GM19328 (cell line): ENCODE results near the gene AFF2.
"Not testable (repeated sequence)": the region's sequence is repeated elsewhere in the genome, so short reads cannot be mapped to it uniquely, and the experiment has no call there.

Source experiments
- ATAC-seq: cut with Tn5 transposase; IDR thresholded peaks from one replicate; pipeline ENCODE4 v1.9.1; 2021; ENCODE audit warnings: mild to moderate bottlenecking, moderate library complexity; ENCODE audit not compliant: unreplicated experiment

AFF2 gene

DNA sequence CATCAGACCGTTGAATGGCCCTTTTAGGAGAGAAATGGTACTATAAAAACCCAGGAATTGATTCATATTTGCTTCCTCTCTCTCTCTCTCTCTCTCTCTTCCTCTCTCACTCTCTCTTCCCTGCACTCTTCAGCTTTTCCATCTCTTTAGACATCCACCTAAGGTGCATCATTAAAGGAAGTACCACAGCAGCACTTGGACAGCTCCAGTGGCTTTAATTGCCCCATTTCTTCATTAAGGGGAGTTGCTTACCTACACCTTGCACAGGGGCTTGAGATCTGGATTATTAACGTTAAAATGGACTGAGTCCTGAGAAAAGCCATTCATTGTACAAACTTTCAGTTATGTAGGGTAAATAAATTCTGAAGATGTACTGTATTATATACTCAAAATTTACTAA lies 323.6 kb downstream of the AFF2 start:
- ATAC-seq: no peak

DNA sequence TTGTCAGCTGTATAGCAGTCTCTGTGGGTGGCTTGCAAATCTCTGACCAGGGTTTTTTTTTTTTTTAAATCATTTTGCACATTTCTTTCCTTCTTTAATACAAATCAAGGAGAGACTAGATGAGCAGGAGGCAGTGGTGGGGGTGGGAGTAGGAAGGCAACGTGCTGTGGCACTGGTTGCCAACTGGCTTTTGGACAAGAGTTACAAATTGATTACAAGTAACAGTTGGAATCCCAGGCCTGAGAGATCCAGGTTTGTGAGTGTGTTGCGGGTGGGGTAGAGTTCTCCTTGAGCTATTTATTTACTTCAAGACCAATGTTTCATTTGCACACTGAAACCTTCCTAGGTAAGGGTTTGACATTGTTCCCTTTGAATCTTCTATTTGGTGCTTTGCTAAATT lies 325.3 kb downstream of the AFF2 start:
- no peak for ATAC-seq

GRCh38 chrX:148836741-148837140 lies 336.3 kb downstream of the AFF2 start:
- ATAC-seq: no peak

- no peak for ATAC-seq
These were observed 350.2 kb downstream of the AFF2 start for GRCh38 chrX:148850631-148851030.

DNA sequence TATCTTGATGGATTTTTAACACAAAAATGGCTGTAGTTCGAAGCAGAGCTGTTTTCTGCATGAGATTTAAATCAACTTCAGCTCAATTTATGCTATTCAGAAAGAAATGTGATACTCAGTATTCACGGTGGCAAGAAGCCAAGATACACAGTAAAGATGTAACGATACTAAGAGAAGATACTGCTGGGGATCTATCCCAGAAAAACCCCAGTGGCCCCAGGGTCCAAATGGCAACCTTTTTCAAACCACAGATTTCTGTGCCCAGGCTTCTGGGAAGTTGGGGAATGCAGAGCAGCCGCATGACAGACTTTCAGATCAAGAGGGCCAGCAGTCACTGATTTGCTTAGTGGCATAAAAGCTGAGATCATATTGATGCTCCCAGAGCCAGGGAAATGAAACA lies 353.9 kb downstream of the AFF2 start:
- ATAC-seq: no peak

DNA sequence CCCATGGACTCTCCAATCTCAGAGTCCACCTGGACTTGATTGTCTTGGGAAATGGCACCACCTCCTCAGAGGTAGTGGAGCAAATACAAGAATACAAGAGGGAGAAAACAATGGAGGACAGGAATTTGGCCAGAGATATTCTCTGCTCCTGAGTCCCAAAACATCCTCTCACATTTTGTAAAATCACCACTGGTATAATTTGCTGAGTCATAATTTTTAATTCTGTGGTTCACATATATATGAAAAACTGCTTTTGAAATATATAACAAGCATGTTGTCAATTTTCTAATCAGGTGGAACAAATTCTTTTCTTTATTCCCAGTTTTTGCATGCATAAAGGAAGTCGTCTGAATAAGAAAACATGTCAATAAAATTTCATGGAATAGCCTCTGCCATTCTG lies 356.1 kb downstream of the AFF2 start:
- no peak for ATAC-seq

DNA sequence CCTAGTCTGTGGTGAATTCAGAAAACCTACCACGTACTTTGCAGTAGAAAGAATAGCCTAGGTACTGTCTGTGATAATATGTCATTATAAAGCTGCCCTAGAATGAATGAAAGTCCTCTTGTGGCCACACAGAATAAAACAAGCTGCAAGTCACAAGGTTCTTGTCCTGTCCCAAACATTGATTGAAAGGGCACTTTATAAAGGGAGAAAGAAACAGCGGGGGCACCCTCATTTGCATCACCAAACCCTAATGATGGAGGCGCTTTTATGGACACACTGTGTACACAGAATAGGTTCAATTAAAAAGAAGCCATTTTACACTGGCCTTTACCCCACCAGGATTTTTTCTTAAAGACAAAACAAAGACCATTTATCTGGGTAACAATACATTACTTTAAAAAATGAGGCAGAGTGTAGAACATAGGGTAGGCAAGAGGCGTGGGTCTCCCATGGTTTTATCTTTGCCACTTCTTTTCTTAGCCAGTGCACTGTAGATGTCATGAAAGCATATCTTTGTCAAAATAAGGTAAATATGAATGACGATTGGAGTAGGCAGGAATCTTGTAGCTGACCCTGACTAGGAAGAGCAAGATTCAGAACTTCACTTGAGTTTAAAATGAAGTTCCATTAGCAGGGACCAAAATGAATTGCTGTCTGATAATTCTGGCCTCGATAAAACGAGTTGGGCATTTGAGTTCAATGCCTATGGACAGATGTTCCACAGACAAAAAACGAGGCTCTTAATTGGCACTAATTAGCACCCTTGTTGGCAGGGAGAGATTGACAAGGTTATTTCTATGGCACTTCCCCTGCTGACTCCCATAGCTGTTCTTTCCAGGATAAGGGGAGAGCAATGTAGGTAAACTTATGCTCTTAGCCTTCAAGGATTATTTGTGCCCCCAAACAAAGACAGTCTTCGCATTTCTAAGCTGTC lies 365.1 kb downstream of the AFF2 start:
- no peak for ATAC-seq

DNA sequence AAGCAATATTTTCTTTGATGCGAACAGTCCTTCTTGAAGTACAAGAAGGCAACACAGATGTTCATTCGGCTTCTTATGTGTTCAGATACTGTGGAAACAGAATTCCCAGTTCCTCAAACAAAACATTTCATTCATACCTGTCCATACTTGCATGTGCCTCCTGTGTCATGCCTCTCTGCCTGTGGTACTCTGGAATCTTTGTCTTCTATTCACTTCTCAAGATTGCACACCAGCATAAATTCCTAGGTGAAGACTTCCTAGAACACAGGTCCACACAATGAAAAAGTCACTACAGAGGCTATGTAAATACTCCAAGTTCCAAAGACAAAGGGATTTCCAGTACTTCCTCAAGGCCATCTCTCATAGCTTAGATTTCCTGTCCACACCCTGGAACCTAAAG lies 367.2 kb downstream of the AFF2 start:
- no peak for ATAC-seq

DNA sequence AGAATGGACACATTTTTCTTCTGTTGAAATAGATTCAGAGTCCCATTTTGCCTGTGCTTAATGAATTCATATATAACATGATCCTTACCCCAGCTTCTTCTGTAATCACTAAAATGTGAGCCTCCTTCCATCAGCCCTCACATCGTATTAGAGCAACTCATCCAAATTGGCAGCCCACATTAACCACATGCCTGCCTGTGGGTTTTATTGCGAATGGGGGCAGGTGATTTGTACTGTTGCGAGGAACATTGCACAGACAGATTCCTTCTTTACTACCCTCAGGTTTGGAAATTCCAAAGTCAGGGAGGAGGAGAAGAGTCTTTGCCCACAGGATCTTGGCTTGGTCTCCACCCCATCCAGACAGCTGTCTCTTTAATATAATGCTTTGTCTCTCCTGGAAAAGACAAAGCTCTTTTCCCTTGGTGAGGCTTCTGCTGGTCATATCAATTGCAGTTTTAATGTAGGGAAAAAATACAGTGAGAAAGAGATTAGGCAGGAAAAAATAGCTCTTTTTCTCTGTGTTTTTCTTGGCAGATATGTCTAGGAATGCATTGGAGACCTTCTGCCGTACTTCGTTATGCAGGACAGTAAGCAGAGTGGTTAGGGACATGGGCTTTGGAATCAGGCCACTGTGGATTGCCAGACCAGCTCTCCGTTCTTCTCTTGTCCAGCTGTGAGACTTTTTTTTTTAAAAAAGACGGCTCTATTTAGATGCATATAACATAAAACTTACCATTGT lies 371.2 kb downstream of the AFF2 start:
- ATAC-seq: no peak

- ATAC-seq: no peak
These were observed 371.7 kb downstream of the AFF2 start for GRCh38 chrX:148872161-148872535.

DNA sequence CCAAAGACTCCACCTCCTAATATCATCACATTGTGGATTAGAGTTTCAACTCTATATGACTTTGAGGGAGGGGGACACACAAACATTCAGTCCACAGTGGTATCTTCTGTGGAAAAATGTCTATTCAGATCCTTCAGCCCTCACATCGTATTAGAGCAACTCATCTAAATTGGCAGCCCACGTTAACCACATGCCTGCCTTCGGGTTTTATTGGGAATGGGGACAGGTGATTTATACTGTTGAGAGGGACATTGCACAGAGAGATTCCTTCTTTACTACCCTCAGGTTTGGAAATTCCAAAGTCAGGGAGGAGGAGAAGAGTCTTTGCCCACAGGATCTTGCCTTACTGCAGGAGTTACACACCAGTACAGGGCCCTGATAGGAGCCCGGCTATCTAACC lies 372.5 kb downstream of the AFF2 start:
- ATAC-seq: no peak

DNA sequence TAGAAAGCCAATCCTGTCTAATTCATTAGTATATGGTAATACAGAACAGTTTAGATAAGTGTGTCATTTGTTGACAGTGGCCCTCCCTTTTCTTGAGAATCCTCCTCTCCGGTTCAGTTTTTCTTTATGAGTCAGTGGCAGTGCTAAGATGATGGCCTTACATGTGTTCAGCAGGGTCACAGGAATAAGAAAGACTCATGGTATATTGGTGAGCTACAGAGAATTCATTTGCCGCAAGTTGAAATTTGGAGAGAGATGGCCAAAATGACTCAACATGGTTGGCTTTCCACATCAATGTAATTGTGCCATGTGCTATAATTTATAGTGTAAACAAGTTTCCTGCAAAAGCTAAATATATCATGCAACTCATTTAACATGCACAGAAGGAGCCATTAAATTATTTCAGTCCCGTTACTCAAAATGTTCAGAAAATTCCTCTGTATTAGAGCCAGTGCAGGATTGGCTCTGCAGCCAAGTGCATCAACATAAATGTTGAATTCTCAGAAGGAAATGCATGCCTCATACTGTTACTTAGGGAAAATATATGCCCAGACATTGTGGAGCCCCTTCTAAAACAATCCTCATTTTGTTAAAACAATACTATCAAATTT lies 374.3 kb downstream of the AFF2 start:
- no peak for ATAC-seq

- ATAC-seq: no peak
These were observed 378.0 kb downstream of the AFF2 start for GRCh38 chrX:148878371-148878770.

GRCh38 chrX:148885203-148885602 lies 384.8 kb downstream of the AFF2 start:
- no peak for ATAC-seq

GRCh38 chrX:148893395-148893794 lies 393.0 kb downstream of the AFF2 start:
- no peak for ATAC-seq

GRCh38 chrX:148902581-148902980 lies 402.2 kb downstream of the AFF2 start:
- ATAC-seq: no peak

DNA sequence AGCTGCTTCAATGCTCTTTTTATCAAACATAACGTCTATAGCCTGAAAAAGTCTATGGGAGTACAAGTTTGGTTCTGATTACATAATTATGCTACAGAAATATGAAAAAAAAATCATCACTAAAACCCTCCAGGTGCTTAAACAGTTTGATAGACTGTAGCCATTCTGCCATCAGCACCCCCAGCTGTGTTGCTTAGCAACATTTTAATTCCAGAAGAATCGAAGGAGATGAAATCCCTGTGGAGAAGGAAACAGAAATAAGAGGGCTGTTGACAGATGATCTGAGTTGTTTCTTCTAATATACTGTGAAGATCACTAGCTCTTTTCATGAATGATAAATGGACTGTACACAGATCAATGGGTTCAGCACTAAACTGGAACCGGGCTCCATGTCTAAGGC lies 402.8 kb downstream of the AFF2 start:
- ATAC-seq: no peak

- ATAC-seq: no peak
These were observed 404.1 kb downstream of the AFF2 start for GRCh38 chrX:148904421-148905111.

DNA sequence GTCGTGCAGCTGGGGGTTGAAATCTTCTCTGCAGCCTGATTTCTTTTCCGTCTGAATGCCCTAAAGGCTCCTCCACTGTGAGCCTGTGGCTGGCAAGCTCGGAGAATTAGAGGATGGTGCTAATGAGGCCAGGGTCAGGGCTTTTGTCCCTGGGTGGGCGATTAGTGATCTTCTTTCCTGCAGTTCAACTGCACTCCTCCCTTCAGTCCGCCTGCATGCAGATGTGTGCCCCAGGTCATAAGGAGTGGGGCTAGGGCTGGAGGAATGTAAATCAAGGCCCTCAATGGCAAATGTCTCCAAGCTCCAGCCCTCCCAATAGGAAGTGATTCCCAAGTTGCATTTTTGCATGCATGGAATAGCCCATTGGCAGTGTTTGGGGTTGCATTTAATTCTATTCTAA lies 405.0 kb downstream of the AFF2 start:
- no peak for ATAC-seq

GRCh38 chrX:148906628-148907027 lies 406.2 kb downstream of the AFF2 start:
- not testable (repeated sequence) for ATAC-seq

DNA sequence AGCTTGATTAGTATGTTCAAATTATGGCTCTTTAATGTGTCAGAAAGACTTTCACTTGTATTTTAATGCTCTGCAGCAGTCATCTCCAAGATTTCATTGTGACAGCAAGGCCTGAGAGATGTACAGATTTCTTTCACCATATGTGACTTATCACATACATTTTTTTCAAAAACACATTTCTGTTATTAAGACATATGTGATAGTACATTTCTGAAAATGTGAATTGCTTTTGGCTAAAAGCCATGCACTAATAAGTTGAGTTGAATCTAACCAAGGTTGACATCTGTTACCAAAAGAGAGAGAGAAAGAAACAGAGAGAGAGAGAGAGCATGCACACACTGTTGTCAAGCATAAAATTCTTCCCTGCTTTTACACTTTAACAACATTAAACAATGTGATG lies 409.3 kb downstream of the AFF2 start:
- ATAC-seq: no peak
